HG02759 (cell line): Measurements from ENCODE around the gene RMI2.

Experiments used
- ATAC-seq: cut with Tn5 transposase; IDR thresholded peaks from one replicate; pipeline ENCODE4 v1.9.1; 2021; ENCODE audit warnings: mild to moderate bottlenecking, moderate library complexity; ENCODE audit not compliant: unreplicated experiment

The RMI2 gene

DNA sequence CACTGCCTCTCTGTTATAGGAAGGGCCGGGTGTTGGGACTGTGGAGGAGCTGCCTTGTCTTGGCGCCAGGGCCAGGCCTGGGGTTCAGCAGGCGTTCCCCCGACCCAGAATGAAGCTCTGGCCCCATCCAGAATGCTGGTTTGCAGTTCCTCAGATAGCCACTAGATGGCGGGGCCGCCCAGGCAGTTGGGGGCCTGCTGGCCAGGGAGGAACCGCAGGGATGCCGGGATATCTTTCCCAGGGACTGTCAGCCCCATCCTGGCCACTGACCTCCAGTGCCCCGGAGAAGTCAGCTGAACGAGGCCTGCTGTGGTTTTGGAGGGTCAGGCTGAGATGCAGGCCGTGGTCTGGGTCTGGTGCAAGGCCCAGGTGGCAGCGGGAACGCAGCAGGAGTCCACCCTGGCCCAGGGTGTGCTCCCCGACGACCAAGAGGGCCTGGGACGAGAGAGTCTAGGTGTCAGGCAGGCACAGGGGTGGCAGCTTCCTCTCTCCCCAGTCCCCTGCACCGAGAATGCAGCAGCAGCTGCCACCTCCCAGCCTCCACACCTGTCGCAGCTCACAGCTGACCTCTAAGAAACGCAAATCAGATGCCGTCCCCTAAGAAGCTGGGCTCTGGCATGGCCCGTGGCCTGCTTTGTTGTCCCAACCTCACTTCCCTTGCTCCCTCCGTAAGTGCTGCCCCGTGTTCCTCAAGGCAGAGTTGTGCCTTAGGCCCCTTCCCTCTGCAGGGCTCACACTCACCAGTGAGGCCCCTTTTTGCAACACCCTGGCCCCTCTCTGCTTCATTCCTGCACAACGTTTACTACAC is 51.2 kb downstream of the RMI2 start:
- no peak for ATAC-seq

DNA sequence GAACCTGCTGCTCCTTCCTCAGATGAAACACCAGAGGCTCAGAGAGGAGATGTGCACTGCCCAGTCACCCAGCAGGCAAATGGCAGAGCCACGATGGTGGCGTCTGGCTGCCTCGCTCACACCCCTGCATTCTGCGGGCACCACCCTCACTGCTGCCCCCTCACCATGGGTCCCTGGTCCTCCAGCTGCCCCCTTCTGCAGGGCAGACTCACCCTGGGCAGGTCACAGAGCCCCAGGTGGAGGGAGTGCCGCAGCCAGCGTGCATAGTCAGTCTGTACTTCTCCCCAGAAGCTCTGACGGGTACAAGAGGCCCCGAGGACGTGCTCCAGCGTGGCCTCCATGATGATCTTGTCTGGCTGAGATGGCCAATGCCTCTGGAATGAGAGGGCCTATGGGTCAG is 52.9 kb downstream of the RMI2 start:
- ATAC-seq = no peak

DNA sequence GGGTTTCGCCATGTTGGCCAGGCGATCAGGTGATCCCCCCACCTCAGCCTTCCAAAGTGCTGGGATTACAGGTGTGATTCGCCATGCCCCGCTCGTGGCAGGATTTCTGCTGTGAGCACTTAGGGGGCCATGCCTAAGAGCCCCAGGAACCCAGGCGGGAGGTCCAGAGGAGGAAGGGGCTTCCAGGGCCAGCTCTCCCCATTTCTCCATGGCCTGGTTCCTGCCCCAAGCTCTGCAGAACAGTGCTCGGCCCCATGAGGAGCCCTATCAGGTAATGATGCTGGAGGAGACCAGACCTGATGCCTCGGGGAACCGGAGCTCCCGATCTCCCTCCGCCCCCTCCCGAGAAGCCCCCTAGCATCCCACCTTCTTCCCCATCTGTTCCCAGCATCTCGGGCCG is 53.6 kb downstream of the RMI2 start:
- ATAC-seq = no peak

DNA sequence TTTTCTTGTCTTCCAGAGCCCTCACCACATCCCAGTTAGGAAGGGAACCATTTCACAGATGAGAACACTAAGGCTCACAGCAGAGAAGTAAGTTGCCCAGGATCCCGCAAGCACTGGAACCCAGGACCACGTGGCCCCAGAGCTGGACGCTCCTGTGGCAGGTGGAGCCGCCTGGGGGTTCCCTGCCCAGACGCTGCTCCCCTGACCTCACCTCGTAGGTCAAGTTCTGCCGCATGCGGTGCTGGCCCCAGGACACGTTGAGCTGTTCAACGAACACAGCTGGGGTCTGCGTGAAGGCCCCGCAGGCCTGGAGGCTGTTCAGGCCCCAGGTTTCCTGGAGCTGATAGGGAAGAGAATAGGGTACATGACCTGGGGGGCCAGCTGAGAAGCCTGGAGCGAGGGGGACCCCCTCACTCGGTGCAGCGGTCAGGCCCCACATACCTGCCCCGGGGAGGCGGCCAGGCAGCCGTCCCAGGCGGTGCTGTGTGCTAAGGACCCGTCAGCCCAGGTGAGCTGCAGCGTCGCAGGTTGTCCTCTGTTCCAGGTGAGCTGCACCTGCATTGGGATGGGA is 54.1 kb downstream of the RMI2 start:
- no peak for ATAC-seq

DNA sequence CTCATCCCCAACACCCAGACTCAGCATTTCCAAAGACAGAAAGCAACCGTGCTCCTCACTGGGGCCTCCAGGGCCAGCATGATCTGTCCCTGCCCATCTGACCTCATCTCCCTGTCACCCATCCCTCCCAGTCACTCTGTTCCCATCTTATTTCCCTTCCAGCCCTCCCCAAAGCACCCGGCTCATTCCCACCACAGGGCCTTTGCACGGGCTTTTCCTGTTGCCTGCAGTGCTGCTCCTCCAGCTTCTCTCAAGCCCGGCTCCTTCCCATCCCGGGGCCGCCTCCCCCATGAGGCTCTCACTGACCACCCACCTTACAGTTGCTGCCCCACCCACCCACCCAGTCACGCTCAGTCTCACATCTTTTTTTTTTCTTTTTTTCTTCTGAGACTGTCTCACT is 54.8 kb downstream of the RMI2 start:
- ATAC-seq = no peak
